Activated effector memory CD4-positive, alpha-beta T cell treated with anti-CD3 and anti-CD28 coated beads, Interleukin-2, amount 50 U/mL, for 16 hours (primary cell): ENCODE measurements around the gene MRS2.
"Not testable (repeated sequence)": the region's sequence is repeated elsewhere in the genome, so short reads cannot be mapped to it uniquely, and the experiment has no call there.

Experiments
- DNase-seq: peaks from one replicate; pipeline ENCODE4 v3.0.0-alpha.2; 2020

MRS2 gene

DNA sequence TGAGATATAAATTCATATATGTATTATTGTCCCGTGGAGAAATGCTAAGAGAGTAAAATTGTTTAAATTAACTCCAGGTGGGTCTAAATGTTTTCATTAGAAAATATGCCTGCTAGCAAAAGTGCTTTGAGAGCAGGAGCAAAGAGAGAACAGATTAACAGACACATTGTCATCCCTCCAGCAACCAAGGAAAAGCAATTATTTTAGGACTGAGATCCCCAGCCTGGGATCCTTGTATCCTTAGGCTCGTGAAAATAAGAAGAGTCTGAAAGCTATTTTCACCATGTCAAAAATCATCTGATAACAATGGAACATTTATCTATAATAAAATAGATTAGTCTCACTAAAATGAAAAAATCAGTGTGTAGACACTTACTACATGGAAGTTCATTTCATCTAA, 11.5 kb upstream of the MRS2 start:
- DNase-seq = no peak

GRCh38 chr6:24391756-24392405, 10.9 kb upstream of the MRS2 start:
- DNase-seq = no peak

DNA sequence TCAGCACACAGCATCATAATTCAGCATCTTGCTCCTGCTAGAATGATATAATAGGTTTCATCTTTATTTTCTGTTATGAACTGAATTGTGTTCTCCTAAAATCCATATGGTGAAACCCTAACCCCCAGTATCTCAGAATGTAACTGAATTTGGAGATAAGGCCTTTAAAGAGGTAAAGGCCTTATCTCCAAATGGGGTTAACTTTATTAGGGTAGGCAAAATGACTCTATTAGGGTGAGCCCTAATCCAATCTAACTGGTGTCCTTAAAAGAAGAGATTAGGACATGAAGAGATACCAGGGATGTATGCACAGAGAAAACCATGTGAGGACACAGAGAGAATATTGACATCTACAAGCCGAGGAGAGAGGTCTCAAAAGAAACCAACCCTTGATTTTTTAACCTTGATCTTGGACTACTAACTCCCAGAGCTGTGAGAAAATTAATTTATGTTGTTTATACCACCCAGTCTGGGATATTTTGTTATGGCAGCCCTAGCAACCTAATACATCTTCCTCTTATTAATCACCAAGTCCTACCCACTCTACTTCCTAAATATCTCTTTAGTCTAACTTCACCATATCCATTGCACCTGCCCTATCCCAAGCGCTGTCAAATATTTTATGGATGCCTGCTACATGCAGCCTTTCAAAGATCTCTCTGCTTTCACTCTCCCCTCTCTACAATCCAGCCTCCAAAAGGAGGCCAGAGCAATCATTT, 8.5 kb upstream of the MRS2 start:
- no peak for DNase-seq

DNA sequence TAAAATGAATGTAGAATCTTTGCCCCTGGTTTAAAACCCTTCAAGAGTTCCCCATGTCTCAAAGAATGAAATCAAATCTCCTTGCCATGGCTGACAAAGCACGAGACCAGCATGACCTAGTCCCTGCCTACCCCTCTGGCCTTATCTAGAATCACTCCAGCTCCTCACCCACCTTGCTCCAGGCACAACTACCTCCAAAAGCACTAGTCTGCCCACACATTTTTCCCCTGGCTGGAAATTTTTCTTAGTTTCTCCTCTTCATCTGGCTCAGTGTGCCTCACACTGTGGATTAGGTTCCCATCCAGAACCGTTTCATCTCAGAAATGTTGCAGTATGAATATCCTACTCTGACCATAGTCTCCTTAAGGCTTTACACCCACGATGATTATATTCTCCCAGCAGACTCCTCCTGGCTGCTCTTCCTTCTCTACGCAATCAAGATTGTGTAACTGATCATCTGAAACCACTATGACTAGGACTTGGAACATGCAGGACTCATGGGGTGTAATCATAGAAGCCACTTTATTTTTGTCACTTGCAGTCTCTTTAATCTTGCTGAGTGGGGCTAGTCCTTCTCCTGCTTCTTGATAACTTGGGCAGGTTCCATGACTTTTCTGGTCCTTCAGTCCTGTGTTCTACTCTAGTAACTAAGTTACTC, 7.8 kb upstream of the MRS2 start:
- no peak for DNase-seq

DNA sequence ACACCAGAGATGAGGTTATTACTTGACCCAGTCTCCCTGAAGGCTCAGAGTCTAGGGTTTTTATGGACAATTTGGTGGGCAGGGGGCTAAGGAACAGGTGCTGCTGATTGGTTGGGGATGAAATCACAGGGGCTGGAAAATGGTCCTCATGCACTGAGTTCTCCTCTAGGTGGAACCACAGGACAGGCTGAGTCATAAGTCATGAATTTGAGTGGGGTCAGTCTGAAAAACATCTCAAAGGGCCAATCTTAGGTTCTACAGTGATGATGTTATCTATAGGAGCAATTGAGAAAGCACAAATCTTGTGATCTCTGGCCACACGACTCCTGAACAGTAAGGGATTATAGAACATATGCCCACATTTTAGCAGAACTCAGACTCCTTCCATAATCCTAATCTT, 5.9 kb upstream of the MRS2 start:
- DNase-seq = no peak

GRCh38 chr6:24397631-24398030, 5.1 kb upstream of the MRS2 start:
- DNase-seq = no peak

DNA sequence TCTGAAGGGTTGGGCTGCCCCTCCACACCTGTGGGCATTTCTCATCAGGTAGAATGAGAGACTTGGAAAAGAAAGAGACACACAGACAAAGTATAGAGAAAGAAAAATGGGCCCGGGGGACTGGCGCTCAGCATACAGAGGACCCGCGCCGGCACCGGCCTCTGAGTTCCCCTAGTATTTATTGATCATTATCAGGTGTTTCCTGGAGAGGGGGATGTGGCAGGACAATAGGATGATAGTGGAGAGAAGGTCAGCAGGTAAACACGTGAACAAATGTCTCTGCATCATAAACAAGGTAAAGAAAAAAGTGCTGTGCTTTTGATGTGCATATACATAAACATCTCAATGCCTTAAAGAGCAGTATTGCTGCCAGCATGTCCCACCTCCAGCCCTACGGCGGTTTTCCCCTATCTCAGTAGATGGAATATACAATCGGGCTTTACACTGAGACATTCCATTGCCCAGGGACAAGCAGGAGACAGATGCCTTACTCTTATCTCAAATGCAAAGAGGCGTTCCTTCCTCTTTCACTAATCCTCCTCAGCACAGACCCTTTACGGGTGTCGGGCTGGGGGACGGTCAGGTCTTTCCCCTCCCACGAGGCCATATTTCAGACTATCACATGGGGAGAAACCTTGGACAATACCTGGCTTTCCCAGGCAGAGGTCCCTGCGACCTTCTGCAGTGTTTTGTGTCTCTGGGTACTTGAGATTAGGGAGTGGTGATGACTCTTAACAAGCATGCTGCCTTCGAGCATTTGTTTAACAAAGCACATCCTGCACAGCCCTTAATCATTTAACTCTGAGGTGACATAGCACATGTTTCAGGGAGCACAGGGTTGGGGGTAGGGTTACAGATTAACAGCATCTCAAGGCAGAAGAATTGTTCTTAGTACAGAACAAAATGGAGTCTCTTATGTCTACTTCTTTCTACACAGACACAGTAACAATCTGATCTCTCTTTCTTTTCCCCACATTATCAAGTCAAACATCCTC, 2.4 kb upstream of the MRS2 start:
- not testable (repeated sequence) for DNase-seq

DNA sequence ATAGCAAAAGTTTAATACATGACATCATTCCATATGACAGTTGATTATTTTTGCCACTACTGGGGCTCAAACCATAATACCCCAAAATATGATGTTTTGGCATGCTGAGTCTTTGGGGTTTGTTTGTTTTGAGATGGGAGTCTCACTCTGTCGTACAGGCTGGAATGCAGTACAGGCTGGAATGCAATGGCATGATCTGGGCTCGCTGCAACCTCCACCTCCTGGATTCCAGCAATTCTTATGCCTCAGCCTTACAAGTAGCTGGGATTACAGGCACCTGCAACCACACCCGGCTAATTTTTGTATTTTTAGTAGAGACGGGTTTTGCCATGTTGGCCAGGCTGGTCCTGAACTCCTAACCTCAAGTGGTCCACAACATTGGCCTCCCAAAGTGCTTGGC, 1.3 kb upstream of the MRS2 start:
- no peak for DNase-seq

GRCh38 chr6:24403501-24403824, 727 bp downstream of the MRS2 start:
- no peak for DNase-seq

DNA sequence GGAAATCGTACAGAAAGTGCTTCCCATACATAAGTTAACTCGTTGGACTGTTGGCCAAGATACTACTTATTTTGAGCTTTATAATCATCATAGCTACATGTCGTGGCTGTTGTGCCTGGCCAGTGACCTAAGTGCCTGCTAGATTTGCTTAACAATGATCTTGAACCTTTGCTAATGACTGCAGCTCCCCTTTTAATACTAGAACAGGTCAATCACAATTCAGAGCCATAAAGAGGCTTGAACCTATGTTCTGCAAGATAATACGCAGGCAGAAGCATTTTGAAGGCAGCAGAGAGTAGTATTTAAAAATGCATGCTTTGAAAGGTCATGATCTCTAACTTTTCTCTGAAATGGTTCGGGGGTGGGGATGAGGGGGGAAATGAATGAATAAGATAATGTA, 2.5 kb downstream of the MRS2 start:
- no peak for DNase-seq

- no peak for DNase-seq
Measured at GRCh38 chr6:24408719-24409410, 6.1 kb downstream of the MRS2 start.

- no peak for DNase-seq
Measured at GRCh38 chr6:24410622-24411021, 7.9 kb downstream of the MRS2 start.

GRCh38 chr6:24412294-24412693, 9.6 kb downstream of the MRS2 start:
- DNase-seq = no peak

GRCh38 chr6:24414531-24414930, 11.8 kb downstream of the MRS2 start:
- DNase-seq = not testable (repeated sequence)

- no peak for DNase-seq
Measured at GRCh38 chr6:24415753-24416152, 13.0 kb downstream of the MRS2 start.

DNA sequence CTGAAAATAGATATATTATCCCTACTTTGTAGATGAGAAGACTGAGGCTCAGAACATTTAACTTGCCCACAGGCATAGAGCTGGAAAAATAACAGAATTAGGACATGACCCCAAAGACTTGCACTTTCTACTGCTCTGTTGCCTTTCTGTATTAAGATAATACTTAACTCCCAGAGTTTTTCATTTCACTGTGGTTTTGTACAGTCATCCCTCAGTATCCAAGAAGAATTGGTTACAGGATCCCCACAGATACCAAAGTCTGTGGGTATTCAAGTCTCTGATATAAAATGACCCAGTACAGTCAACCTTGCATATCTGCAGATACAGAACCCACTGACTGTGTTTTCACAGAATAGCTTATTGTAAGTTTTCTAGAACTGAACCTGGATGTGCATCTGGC, 16.8 kb downstream of the MRS2 start:
- DNase-seq = no peak

- no peak for DNase-seq
Measured at GRCh38 chr6:24425091-24425490, 22.4 kb downstream of the MRS2 start.

DNA sequence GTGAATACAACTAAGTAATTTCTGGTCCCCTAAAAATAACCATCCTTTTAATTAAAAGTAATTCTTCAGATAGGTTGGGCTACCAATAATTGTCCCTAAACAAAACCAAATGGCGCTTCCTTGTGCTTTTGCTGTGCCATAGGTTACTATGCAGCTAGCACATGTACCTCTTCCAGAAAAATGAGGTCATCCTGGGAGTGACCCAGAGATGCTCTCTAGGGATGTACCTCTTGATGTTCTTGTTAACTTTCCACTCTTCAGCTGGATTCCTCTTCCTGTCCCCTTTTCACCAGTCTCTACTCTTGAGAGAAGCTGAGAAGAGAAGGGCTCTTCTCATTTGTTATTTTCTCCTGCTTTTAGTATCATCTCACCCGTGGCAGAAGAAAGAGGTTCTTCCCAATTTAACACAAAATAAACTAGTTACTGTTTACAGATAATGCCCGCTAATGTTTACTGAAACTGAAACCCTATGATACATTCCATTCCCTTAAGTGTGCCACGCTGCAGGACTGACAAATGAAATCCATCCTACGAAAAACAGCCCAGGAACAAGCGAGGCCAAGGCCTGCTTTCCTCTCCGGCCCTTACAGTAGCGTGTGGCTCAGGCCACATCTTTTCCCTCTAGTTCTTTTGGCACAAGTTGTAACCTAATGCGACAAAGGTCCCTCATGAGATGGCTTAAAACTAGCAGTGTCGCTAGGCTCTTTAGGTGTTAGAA, 24.2 kb downstream of the MRS2 start:
- peak; percentile 10 for DNase-seq

DNA sequence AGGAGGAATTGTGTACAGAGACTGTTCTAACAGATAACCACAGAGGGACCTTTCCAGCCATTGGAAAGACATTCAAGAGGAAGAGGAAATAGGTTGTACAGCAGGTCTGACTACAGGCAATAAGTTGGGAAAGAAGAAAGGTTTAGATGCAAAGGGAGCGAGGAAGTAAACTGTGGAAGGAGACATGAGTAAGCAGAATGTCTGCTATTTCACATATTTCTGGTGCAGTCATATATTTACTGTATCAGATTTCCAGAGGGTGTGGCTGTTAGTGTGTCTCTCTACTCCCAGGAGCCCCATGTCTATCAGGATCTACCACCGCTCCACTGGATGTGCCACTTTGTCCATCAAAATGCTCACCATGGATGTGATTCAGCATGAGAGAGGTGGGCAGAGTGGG, 25.9 kb downstream of the MRS2 start:
- no peak for DNase-seq

- no peak for DNase-seq
Measured at GRCh38 chr6:24429146-24429545, 26.4 kb downstream of the MRS2 start.

- DNase-seq = peak; percentile 28
Measured at GRCh38 chr6:24430086-24430485, 27.4 kb downstream of the MRS2 start.

DNA sequence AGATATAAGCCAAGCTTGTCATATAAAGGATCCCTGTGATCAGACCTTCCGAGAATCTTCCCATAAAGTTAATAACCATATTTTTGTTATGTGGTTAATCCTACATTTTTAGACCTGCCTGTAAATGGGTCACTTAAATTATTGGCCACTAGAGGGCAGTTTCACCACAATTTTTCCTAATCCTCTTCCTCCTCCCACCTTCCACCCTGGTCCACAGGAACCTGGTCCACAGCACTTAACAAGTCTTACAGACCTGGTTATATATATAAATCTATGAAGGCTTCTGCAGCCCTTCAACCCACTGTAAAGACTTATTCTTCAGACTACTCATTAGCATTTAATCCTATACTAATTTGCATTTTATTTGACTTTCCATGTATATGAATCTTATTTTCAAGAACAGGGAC, 28.3 kb downstream of the MRS2 start:
- DNase-seq = peak; percentile 51
